ENCODE results near the gene ADARB2.

Gene ADARB2

GRCh38 chr10:1300218-1300617, 437.1 kb downstream of the ADARB2 start:
- intact Hi-C loops (cut with DNase I): no loop called here
- DNase-seq: peak in 4 of 42 donors; percentile 6 to 41 (median 22)

GRCh38 chr10:1299041-1299726, 438.1 kb downstream of the ADARB2 start:
- DNase-seq: peak in 5 of 42 donors; percentile 2 to 37 (median 12)
- intact Hi-C loops (cut with DNase I): no loop called here

GRCh38 chr10:1297566-1298301, 439.6 kb downstream of the ADARB2 start:
- peak in 16 of 42 donors; percentile 14 to 67 (median 40) for DNase-seq
- intact Hi-C loops (cut with DNase I): no loop called here

GRCh38 chr10:1295756-1296480, 441.4 kb downstream of the ADARB2 start:
- DNase-seq: peak in 4 of 42 donors; percentile 10 to 39 (median 18)
- intact Hi-C loops (cut with DNase I): no loop called here

- intact Hi-C loops (cut with DNase I): no loop called here
These were observed 442.6 kb downstream of the ADARB2 start for GRCh38 chr10:1294748-1295147.

GRCh38 chr10:1293636-1294435, 443.5 kb downstream of the ADARB2 start:
- peak in 38 of 42 donors; percentile 27 to 80 (median 60) for DNase-seq
- intact Hi-C loops (cut with DNase I): no loop called here

More at GRCh38 chr10:1294748-1295147, 442.6 kb downstream of the ADARB2 start:
- DNase-seq: peak in 6 of 42 donors; percentile 6 to 41 (median 20)

- DNase-seq: peak in 3 of 42 donors; percentile 15 to 40 (median 30)
- intact Hi-C loops (cut with DNase I): no loop called here
These were observed 444.2 kb downstream of the ADARB2 start for GRCh38 chr10:1293157-1293556.

- intact Hi-C loops (cut with DNase I): no loop called here
- DNase-seq: peak in 8 of 42 donors; percentile 12 to 54 (median 36)
These were observed 444.7 kb downstream of the ADARB2 start for GRCh38 chr10:1292611-1293031.

GRCh38 chr10:1291178-1292090, 445.9 kb downstream of the ADARB2 start:
- intact Hi-C loops (cut with DNase I): no loop called here
- DNase-seq: peak in 8 of 42 donors; percentile 5 to 43 (median 26)

- intact Hi-C loops (cut with DNase I): no loop called here
- peak in 6 of 42 donors; percentile 9 to 35 (median 24) for DNase-seq
These were observed 447.3 kb downstream of the ADARB2 start for GRCh38 chr10:1290071-1290471.

- intact Hi-C loops (cut with DNase I): no loop called here
- DNase-seq: peak in 6 of 42 donors; percentile 8 to 42 (median 32)
These were observed 447.7 kb downstream of the ADARB2 start for GRCh38 chr10:1289591-1289990.

- intact Hi-C loops (cut with DNase I): no loop called here
- peak in 9 of 42 donors; percentile 18 to 63 (median 35) for DNase-seq
These were observed 449.3 kb downstream of the ADARB2 start for GRCh38 chr10:1287971-1288401.

GRCh38 chr10:1287487-1287886, 449.8 kb downstream of the ADARB2 start:
- intact Hi-C loops (cut with DNase I): no loop called here
- DNase-seq: peak in 4 of 42 donors; percentile 12 to 32 (median 24)

- DNase-seq: peak in 1 of 42 donors; percentile 13
- intact Hi-C loops (cut with DNase I): no loop called here
These were observed 453.2 kb downstream of the ADARB2 start for GRCh38 chr10:1284076-1284475.

- peak in 1 of 42 donors; percentile 18 for DNase-seq
- intact Hi-C loops (cut with DNase I): no loop called here
These were observed 455.9 kb downstream of the ADARB2 start for GRCh38 chr10:1281405-1281782.

GRCh38 chr10:1280466-1281404, 456.6 kb downstream of the ADARB2 start:
- intact Hi-C loops (cut with DNase I): no loop called here
- peak in 2 of 42 donors; percentile 12 to 26 for DNase-seq
